Mesothelial cell of epicardium (in vitro differentiated cells): ENCODE data around the gene MAGI2. TPM values are rescaled to one million over a fixed set of nuclear protein-coding genes. Genes with fewer than 3 reads are reported as not detected.
"Not testable (repeated sequence)": the region's sequence is repeated elsewhere in the genome, so short reads cannot be mapped to it uniquely, and the experiment has no call there.

Experiments
- DNase-seq, 2 experiments: peaks; one replicate each; pipeline ENCODE4 v3.0.0; 2021; ENCODE audit warnings: low spot score in 2 of 2; ENCODE audit not compliant: unreplicated experiment in 2 of 2
- H3K27ac Mint-ChIP-seq: 2 replicates; pipeline ENCODE4 v1.8.0; 2021; ENCODE audit warnings: mixed read lengths
- H3K27me3 Mint-ChIP-seq: 2 replicates; pipeline ENCODE4 v1.8.0; 2021; ENCODE audit warnings: low read depth, mixed read lengths
- H3K36me3 Mint-ChIP-seq: 2 replicates; pipeline ENCODE4 v1.8.0; 2021; ENCODE audit warnings: mixed read lengths
- H3K4me1 Mint-ChIP-seq: 2 replicates; pipeline ENCODE4 v1.8.0; 2021; ENCODE audit warnings: mixed read lengths
- H3K4me3 Mint-ChIP-seq: 2 replicates; pipeline ENCODE4 v1.8.0; 2021; ENCODE audit warnings: mild to moderate bottlenecking, moderate library complexity, mixed read lengths
- H3K9me3 Mint-ChIP-seq: 2 replicates; pipeline ENCODE4 v1.8.0; 2021; ENCODE audit warnings: mixed read lengths
- CTCF ChIP-seq: fragments of 200-600 bp; sonication (generic); IDR thresholded peaks from one replicate; pipeline ENCODE4 v1.5.0; 2021; ENCODE audit warnings: antibody characterized with exemption; ENCODE audit not compliant: unreplicated experiment
- total RNA-seq: library from RNA; stranded (reverse); gene quantifications from 3 replicates; pipeline ENCODE4 v1.2.1, GENCODE V29; 2021

MAGI2 gene
- total RNA-seq, 1 donor from 2014 or later: 38.4 TPM

GRCh38 chr7:78587443-78588044 is 865.9 kb downstream of the MAGI2 start:
- Mint-ChIP-seq H3K9me3 (no peaks in the 10 kb centered on the region), H3K4me1 (peaks cover 4% of the 10 kb centered on the region), H3K4me3 (no peak overlapping the region)

GRCh38 chr7:78585980-78586379 is 867.5 kb downstream of the MAGI2 start:
- Mint-ChIP-seq H3K36me3 (no peaks in the 10 kb centered on the region), H3K4me3 (no peak overlapping the region)

More at GRCh38 chr7:78587443-78588044, 865.9 kb downstream of the MAGI2 start:
- Mint-ChIP-seq H3K27ac (no peak overlapping the region), H3K36me3 (no peaks in the 10 kb centered on the region), H3K27me3 (peaks cover 3% of the 10 kb centered on the region)
- no peak for DNase-seq
- TF ChIP-seq CTCF: no peak

GRCh38 chr7:78578686-78579085 is 874.8 kb downstream of the MAGI2 start:
- Mint-ChIP-seq H3K27ac (no peak overlapping the region), H3K27me3 (no peaks in the 10 kb centered on the region), H3K36me3 (no peaks in the 10 kb centered on the region), H3K4me1 (no peaks in the 10 kb centered on the region), H3K4me3 (no peak overlapping the region), H3K9me3 (no peaks in the 10 kb centered on the region)
- no peak for DNase-seq
- TF ChIP-seq CTCF: no peak

More at GRCh38 chr7:78585980-78586379, 867.5 kb downstream of the MAGI2 start:
- no peaks in the 10 kb centered on the region for H3K4me1 Mint-ChIP-seq
- peaks cover 3% of the 10 kb centered on the region for H3K27me3 Mint-ChIP-seq
- no peak overlapping the region for H3K27ac Mint-ChIP-seq
- TF ChIP-seq CTCF: no peak
- no peaks in the 10 kb centered on the region for H3K9me3 Mint-ChIP-seq
- no peak for DNase-seq

GRCh38 chr7:78577174-78577952 is 876.1 kb downstream of the MAGI2 start:
- not testable (repeated sequence) for DNase-seq, H3K4me3 Mint-ChIP-seq, H3K9me3 Mint-ChIP-seq, H3K27me3 Mint-ChIP-seq, H3K27ac Mint-ChIP-seq, H3K4me1 Mint-ChIP-seq, H3K36me3 Mint-ChIP-seq

GRCh38 chr7:78576236-78576635 is 877.2 kb downstream of the MAGI2 start:
- TF ChIP-seq CTCF: no peak
- H3K27me3 Mint-ChIP-seq: no peaks in the 10 kb centered on the region
- no peaks in the 10 kb centered on the region for H3K4me1 Mint-ChIP-seq
- H3K27ac Mint-ChIP-seq: no peak overlapping the region
- no peak overlapping the region for H3K4me3 Mint-ChIP-seq
- H3K9me3 Mint-ChIP-seq: no peaks in the 10 kb centered on the region
- no peak for DNase-seq
- no peaks in the 10 kb centered on the region for H3K36me3 Mint-ChIP-seq

GRCh38 chr7:78571292-78571691 is 882.2 kb downstream of the MAGI2 start:
- no peaks in the 10 kb centered on the region for H3K27me3 Mint-ChIP-seq
- no peaks in the 10 kb centered on the region for H3K4me1 Mint-ChIP-seq
- no peak overlapping the region for H3K27ac Mint-ChIP-seq
- TF ChIP-seq CTCF: no peak
- H3K36me3 Mint-ChIP-seq: no peaks in the 10 kb centered on the region
- no peaks in the 10 kb centered on the region for H3K9me3 Mint-ChIP-seq
- no peak overlapping the region for H3K4me3 Mint-ChIP-seq
- no peak for DNase-seq
